UCSD-AML1 (cell line): Measurements from ENCODE around the gene EGF.
"Not testable (repeated sequence)": the region's sequence is repeated elsewhere in the genome, so short reads cannot be mapped to it uniquely, and the experiment has no call there.

Experiments used
- DNase-seq: peaks from one replicate; lab custom pipeline; 2025; ENCODE audit not compliant: unreplicated experiment; lab: John Stamatoyannopoulos, UW

The EGF gene

DNA sequence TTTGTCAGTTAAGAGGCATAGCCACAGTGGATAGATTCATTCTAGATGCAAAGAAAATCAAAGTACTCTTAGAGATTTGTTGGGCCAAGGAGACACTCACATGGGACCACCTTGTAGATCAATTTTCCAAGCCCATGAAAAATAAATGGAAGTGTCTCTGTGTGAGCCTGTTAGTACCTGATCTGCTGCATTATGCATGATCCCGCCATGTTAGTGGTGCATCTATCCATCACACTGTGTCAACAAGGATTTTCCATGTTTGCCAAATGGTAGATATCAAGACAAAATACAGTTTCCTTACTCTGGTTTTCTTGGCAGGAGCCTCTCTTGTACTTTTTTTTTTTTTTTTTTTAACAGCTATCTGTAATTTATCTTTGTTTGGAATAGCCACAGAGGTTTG is 112.4 kb downstream of the EGF start:
- no peak for DNase-seq

DNA sequence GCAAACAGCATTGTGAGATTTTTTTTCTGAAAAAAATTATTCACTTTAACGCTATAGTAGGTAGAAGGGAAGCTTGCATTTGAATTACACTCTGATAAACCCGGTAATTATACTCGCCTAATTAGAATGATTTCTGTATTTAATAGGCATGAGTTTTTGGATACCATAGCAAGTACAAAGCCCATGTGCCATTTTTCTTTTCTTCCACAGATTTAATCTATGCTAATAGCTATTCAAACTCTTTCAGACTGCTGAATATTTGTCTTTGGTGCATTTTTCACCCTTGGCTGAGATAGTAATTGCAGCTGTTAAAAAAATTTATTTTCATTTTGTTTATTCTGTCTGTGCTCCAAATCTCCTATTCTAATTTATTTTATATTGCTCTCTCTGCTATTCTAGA is 113.0 kb downstream of the EGF start:
- DNase-seq, result no peak

DNA sequence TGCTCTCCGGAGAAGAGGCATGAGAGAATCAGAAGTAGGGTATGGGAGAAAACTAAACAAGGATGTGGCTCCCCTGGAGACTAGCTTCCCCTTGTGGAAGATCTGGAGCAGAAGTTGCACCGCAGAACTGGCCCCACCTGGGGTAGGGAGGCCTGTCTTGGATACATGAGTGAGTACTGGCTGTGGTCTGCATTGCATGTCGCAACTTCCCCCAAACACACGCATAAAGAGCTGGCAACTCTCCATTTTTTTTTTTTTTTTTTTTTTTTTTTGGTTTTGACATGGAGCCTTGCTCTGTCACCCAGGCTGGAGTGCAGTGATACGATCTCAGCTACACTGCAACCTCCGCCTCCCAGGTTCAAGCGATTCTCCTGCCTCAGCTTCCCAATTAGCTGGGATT is 119.9 kb downstream of the EGF start:
- DNase-seq, result peak; percentile 54

DNA sequence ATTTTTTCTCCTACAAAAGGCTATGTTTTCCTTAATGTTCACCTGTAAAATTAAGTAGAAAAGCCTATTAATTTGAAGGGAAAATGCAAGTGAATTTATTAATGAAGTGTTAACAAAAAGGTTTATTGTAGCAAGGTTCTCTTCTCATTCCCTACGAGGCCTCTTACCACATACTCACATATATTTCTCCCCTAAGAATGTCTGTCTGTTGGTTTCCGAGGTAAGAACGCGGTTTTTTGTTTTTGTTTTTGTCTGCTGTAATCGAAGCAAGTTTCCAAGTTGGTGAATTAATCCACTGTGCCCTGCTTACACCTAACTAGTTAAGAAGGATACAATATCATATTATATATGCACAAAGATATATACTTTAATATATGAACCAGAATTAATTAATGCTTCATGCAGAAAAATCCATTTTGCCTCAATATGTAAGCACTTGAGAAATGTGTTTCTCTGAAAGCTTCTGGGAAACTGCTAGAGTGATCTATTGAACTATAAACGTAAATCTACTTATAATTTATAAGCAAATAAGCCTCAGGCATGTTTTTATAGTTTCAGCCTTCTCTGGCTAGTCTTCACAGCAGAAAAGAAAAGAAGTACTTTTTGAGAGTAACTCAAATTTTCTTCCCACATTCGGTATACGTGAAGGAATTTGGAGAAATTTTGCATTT is 120.8 kb downstream of the EGF start:
- DNase-seq, result no peak

DNA sequence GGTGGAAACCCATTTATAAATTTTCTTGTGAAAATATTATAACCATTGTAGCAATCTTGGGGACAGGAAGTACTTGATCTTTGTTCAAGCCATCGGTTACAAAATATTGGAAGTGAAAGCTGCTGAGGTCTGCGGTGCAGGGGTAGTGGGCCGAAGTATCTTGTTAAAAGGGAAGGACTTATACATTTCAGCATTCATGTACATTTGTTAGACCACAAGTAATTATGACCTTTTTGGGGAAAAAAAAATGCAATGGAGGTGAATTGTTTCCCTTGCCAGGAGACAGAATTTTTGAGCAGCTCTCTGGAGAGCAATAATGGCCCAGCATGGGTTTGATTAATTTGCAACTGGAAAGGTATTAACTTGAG is 121.3 kb downstream of the EGF start:
- peak; percentile 18 for DNase-seq

DNA sequence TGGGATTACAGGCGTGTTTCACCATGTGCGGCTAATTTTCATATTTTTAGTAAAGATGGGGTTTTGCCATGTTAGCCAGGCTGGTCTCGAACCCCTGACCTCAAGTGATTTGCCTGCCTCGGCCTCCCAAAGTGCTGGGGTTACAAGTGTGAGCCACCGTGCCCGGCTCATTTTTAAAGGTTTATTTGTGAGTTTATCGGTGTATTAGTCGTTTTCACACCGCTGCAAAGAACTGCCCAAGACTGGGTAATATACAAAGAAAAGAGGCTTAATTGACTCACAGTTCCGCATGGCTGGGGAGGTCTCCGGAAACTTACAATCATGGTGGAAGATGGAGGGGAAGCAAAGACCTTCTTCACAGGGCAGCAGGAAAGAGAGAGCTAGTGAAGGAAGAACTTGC is 126.5 kb downstream of the EGF start:
- not testable (repeated sequence) for DNase-seq

DNA sequence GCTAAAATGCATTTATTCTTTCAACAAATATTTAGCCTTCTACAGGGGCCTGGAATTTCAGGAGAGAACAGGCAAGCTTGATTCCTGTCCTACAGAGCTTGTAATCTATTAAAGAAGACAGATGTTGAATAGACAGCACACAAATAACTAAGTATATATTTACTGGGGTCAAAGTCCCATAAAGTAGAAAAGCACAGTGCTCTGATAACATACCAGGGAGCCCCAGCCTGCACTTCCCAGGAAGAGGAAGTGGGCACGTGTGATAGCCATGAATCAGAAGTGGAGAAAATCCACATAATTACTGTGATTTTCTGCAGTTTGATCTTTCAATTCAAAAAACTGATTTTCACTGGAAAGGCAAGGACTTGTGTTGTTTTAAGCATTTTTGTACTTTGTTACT is 129.1 kb downstream of the EGF start:
- no peak for DNase-seq

DNA sequence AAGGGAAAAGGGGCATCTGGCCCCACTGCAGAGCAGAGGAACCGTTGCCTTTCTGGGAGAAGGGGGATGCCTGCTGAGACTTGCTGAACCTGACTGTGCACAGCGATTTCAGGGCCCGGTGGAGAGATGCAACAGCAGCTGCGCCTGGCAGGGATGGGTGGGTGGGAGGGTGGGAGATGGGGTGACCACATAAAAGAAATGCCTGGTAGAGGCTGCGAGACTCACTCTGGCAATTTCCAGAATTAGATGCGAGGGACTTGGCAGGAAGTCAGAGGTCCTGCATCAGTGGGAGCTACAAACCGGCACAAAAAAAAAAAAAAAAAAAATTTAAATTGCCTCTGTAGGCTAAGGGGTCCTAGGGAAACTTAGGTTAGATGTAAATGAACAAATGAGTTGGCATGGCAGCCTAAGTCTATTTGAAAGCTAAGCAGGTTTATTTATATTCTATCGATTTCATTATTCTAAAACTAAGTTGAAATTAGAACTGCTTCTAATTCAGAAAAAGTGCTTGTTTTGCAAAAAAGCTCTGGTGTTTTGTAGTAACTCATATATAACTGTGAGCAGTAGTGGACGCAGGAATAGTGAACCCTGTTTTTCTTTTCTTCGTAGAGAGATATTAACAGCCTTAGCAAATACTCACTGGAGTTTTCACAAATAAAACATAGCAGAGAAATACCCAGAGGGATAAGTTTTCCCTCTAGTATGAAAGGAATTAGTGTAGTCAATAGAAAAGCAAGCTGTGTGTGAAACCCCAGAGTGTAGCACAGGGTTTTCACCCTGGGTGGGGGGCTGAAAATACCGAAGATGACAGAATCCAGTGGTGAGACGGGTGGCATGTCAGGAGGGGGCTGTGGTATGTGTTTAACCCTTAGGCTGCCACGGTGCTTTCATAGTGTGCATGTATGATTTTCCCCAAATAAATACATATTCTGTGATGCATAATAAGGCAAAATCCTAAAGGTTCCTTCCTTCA is 130.1 kb downstream of the EGF start:
- DNase-seq, result no peak

DNA sequence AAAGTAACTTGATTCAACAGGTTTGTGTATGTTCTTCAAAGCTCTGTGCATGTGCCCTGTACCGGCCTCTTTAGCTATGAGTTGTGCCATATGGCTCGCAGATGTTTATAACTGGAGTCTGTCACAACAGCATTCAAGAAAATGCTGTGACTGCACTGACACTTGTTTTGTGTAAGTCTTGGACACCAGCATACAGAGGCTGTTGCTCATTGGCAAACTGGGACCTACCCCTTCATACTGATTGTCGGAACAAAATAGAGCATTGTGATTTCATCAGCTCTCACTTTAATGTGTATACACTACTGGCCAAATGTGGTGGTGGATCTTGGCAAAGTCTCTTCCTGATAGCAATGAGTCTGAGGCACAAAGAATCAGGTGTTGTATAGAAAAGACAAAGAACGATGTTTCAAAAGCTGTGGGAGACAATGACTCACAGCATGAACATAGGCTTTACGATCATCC is 133.9 kb downstream of the EGF start:
- no peak for DNase-seq

DNA sequence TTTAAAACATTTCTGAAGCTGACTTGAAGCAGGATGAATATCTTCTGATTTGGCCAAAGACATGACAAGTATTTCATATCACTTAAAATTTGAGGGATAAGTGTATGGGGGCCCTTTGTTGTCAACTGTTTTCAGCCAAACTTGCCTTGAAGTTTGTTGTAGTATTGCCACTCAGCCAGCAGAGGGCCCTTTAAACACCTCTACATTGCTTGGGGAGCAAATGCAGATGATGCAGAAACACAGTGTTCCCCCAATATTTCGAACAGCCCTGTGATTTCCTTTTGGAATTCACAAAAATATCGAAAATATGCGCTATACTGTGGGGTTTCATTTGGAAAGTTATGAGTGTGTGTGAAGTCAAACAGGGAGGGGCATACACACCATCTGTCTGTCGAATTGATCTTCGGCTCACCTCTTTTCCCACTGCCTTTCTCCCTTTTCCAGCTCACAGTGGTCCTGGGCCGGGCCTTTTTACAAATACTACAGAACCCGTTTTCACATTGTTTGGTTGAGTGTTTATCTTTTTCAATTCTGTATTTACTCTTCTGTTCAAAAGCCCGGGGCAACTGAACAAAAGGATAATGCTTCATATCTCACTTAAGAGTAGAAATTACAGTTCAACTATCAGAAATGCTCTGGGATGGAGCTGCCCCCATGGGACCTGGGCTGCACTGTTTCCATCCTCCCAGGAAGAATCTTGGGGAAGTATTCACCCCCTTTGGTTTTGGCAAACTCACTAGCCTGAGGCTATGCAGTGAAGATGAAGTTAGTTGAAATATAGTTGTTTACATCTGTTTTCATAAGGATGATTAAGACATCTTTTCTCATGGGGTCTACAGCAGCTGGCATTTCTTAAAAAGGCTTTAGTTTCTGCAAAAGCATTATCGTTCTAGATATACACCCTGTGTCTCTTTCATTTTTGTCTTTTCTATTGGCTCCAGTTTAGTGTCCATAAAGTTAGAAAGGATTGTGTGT is 137.6 kb downstream of the EGF start:
- DNase-seq, result peak; percentile 12

DNA sequence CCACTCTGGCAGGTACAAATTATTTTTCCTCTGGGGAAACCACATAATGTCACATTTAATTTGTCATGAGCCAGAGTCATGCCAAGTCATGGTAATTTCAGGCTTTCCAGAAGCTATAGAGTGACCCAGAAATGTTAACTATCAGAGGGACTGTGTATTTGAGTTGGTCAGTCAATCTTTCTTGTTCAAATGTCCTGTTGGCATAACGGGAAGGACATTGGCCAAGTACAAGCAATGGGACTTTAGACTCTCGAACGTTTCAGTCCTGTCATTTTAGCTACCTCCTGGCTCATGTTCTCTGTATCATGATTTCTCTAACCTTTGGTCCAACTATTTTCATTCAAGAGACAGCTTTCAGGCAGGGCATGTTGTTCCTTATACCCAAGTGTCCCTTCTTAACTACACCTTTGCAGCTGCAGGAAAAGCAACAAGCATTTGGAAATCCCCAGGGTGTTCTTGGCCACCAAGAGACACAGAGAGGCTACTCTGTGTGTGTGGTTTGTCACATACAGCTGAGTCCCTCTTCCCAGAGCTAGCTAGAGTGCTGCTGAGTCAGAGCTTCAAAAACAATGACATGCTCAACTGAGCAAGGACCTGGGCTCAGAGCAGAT is 142.6 kb downstream of the EGF start:
- DNase-seq, result no peak

DNA sequence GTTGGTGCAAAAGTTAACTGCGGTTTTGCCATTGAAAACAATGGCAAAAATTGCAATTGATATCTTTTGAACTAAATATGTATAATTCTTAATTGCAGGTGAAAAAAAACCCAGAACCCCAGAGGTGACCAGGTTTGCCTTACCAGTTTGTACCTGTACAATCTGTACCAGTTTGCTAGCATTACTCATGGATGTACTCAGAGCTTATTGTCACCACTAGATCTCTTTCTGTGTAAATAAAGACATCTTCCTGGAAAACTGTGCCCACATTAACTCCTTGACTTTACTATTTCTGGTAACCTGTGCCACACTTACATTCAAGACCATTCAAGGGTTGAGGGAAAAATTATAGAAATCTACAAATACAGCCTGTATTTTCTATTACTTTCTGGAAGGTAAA is 146.0 kb downstream of the EGF start:
- DNase-seq, result no peak

DNA sequence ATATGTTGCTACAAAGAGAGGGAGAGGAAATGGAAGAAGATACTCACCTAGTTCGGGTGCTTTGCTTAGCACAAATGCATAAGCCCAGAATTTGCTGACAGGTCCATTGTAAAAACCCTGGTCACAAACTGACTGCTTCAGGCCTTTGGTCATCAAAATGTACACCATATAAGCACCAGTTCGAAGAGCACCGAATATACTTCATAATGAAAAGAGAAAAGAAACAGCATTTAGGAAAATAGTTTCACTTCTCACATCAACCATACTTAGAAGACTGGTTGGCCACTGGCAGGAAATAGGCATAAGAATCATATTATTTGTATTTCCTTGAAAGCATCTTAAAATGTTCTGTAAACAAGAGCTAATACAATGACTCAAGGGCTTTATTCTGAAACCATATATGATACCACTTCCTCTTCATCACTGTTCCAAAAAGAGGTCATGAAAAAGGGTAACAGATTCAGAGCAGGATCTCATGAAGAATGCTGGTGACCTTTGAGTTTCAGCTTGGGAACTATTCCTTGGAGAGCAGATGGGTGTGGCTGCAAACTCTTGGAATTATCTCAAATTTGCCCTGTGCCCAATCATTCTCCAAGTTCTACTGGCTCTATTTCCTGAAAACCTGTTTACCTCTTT is 147.0 kb downstream of the EGF start:
- no peak for DNase-seq

DNA sequence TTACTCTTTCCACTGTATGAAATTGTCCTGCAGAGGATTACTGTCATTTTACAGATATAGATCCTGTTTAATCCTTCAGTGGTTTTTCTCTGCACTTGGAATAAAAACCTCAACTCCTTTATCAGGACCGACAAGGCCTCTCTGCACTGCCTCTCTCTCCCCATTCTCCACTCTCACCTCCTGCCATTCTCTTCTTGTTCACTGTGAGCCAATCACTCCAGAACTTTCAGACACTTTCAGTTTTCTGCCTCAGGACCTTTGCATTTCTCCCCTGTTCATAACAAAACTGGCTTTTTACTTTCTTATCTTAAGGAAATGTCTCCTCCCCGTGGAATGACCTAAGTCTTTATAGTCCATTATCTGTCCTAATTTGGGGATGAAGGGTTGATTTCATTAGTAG is 148.4 kb downstream of the EGF start:
- DNase-seq, result no peak
